KBM-7 (cell line): ENCODE results near the gene GPC6.
A peak's percentile ranks its signal among the peaks of the same experiment; 100 is the strongest.
"Not testable (repeated sequence)": the region's sequence is repeated elsewhere in the genome, so short reads cannot be mapped to it uniquely, and the experiment has no call there.

ENCODE experiments used
- DNase-seq: peaks from one replicate; pipeline ENCODE4 v3.0.0-alpha.2; 2015
- in situ Hi-C: fragments of 300-500 bp; cut with MboI; formaldehyde crosslinking; loops from 2 replicates; pipeline ENCODE4 v1.14.3; 2020; ENCODE audit warnings: low sequenced_read_pairs, low pct_unique_long_range_greater_than_20kb, mixed read lengths

The GPC6 gene

DNA sequence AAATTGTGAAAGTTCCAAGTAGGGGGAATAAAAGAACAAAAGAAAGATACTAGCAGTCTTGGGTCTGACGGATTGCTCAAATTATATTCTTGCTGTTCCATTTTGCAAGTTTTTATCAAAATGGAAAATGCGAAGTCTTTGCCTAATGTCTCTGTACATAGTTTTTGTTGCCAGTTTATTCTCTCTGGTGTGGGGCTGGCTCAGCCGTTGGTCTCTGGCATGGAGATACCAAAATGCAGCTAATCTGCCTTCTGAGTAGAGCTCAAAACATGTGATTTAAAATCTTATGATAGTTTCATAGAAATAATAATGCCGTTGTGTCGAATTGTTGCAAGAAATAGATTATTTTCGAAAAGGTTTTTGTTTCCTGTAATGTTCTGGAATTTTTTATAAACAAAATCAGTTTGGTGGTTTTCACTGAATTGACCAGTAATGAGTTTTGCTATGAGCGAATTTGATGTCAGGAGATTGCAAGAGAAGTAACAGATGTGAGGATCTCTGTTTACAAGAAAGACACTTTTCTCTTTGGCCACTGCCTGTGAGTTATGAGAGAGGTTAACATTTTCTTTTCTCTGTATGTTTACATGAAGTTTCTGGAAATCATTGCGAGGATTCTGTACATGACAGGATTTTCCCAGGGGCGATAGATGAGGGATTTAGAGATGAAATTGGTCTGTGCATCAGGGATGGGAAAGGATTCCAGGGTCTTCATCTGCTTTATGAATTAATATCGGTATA lies 1105.9 kb downstream of the GPC6 start:
- in situ Hi-C loops: no loop called here
- DNase-seq: no peak

DNA sequence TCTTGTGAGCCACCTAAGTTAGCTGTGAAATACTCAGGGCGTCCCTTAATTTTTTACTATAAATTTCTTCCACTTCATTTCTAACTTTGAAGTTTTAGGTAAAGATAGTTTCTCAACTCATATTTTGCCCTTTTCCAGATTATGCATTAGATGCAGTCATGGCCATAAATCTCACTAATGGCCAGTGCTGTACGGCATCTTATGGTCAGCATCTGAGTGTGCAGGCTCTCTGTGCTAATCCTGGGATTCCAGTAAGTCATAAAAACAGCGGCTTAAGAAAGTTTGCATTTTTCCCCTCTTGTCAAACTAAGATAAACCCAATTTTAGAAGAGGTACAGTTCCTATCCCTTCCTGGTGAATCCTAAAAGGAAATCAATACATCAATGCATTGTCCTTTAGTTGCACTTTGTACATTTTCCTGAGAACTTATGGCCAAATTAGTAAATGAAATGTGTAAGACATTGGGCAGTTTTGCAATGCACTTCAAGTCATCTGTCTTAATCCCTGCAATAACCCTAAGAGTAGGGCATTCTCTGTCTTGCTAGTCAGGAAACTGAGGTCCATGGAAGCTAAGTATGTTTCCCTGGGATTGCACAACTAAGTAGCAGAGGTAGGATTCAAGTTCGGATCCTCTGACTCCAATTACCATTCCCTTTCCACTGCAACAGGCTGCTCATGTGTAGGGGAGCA lies 1106.7 kb downstream of the GPC6 start:
- DNase-seq: no peak
- in situ Hi-C loops: no loop called here

DNA sequence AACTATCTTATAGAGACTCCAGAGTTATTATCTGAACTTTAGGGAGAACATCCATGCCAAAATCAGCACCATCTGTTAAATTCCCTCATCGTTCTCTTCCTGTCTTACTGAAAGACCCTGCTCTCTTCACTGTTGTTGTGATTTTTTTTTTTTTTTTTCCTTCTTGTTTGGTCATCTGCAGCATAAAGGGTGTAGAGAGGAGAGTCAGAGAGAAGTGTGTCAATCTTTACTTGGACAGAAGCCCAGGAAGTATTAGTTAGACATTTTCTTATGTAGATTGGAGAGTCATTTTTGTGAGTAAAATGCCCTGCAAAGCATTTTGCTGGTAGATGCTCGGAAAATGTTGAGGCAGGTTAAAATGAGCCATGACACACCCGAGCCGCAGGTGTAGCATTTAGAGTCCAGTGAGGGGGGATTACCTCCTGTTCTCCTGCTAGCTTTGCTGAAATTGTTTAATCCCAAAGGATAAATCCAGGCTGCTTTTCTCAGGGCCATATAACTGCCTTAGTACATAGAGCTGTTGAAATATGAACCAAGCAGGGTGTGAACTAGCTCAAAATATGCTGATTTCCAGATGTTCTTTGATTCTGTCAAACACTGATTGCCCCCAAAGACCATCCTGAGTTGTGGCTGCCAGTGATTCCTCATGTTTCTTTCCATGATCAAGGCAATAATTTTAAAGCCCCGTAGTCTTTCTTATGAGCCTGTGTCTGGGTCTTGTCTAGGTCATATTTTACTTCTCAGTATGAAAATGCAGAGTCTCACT lies 1109.3 kb downstream of the GPC6 start:
- in situ Hi-C loops: no loop called here
- no peak for DNase-seq

DNA sequence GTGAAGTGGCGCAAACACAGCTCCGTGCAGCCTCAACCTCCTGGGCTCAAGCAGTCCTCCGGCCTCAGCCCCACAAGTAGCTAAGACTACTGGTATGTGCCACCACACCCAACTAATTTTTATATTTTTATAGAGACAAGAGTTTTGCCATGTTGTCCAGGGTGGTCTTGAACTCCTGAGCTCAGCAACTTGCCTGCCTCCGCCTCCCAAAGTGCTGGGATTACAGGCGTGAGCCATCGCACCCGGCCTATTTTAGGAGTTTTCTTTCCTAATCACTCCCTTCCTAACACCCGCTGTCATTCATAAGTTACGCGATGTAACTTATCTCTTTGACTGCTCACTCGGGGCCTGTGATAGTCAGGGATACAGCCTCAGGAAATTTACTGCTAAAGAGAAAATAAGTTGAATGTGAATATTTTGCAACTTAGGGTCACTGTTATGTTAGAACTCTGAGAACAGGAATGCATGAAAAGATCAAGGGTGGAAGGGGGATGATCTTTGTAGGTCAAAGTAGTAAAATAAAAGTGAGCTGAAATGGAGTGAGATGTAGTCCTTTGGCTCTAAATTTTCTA lies 1112.6 kb downstream of the GPC6 start:
- DNase-seq: no peak
- in situ Hi-C loops: no loop called here

DNA sequence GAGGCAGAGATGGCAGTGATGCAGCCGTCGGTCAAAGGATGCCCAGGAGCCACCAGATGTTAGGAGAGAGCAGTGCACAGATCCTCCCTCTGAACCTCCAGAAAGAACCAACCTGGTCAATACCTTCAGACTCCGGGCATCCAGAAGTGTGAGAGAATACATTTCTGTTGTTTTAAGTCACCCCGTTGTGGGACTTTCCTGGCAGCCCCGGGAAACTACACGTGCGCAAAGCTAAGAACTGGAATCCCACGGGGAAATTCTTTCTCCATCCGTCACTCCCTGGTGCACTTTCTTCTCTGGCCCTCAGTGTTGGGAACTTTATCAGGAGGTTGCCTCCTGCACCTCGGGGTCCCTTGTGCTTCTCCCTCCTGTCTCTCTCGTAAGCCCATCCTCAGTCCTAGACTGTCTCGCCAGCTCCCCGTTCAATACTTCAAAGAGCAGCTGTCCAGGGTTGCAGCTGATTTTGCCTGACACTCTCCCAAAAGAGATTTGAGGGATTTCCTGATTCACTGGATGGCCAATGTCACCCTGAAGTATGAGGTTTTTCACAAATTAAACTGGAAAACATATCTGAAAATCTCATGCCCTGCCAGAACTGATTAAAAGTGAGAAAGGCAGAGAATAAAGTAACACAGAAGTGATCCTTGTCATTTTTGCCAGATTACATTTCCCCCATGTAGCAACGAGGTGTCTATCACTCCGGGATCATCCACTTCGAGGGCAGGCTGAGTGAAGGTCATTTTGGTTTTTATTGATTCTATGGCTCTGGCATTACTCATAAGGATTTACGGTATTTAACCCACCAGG lies 1116.0 kb downstream of the GPC6 start:
- in situ Hi-C loops: no loop called here
- no peak for DNase-seq

DNA sequence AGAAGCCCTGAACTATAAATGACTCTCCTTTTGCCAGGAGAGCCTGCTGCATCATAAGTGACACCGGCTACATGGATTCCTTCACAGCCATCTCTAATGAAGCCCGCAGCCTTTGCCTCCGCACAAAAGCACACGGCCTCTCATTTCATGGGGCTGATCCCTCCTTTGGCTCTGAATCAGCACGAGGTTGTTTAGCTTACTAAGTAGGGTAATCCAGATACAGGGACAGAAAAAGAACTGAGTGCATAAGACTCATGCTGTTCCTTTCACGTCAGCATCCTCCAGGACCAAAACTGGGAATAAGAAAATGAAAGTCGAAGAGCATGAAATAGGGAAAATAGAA lies 1116.6 kb downstream of the GPC6 start:
- DNase-seq: no peak
- in situ Hi-C loops: no loop called here

DNA sequence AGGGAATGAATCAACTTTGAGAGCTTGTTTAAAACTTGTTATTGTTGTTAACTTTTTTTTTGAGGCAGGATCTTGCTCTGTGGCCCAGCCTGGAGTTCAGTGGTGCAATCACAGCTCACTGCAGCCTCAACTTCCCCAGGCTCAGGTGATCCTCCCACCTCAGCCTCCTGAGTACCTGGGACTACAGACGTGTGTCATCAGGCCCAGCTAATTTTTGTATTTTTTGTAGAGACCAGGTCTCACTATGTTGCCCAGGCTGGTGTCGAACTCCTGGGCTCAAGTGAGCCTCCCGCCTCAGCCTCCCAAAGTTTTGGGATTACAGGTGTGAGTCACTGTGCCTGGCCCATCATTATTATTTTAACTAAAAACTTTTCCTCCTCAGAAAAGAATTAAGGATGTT lies 1117.1 kb downstream of the GPC6 start:
- DNase-seq, in situ Hi-C loops: not testable (repeated sequence)

DNA sequence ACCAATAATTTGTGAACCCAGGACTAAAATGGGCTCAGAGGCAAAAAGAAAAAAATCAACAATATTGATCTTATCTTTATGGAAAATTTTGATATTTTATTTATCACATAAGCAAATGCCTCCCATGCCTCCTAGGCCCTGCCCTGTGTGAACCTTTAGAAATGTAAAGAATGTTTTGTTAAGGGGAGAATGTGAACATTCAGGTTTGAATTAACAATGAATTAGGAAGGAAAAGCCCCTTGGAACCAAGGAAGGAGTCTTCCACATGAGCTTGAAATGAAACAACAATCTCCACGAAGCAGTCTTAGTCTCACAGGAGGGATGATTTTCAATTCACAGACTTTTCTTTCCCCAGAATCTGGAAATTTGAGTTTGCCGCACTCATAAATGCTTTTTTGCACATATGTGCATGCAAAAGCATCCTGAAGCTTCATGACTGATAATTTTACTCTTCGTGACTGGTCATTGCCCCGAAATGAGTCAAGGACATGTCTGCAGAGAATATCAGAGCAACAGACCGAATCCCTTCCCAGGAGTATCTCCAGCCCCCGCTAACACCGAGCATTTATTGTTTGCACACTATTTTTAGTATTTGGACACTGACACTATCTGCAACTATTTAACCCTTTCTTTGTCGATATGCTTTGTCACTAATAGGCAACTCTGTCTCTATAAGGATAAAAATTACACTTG lies 1117.7 kb downstream of the GPC6 start:
- DNase-seq: no peak
- in situ Hi-C loops: no loop called here

DNA sequence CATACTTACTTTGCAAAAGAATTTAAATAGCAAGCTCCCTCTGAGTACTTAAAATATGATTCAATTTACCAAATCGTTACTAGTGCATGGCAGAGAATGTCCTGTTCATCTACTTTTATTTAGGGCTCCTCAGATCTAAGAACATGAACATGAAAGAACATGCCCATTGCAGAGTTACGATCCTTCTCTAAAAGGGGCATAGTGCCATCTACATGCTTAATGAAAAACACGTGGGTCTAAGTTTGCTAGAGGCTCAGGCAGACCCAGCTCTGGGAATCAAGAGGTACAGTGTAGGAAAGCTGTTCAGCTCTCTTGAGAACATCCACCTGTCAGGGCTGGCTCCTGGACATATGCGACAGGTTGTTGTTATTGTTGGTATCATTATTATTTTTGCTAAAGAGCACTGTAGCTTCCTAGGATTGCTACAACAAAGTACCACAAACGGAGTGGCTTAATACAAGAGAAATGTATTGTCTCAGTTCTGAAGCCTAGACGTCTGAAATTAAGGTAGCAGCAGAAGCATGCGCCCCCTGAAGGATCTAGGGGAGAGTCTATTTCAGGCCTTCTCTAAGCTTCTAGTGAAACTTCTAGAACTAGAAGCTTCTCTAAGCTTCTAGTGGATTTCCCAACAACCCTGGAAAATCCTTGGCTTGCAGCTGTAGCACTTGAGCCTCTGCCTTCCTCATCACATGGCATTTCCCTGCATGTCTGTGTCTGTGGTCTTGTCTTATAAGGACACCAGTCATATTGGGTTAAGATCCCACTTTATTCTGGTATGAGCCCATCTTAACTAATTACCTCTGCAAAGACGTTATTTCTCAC lies 1119.0 kb downstream of the GPC6 start:
- DNase-seq: peak; percentile 46
- in situ Hi-C loops: no loop called here

DNA sequence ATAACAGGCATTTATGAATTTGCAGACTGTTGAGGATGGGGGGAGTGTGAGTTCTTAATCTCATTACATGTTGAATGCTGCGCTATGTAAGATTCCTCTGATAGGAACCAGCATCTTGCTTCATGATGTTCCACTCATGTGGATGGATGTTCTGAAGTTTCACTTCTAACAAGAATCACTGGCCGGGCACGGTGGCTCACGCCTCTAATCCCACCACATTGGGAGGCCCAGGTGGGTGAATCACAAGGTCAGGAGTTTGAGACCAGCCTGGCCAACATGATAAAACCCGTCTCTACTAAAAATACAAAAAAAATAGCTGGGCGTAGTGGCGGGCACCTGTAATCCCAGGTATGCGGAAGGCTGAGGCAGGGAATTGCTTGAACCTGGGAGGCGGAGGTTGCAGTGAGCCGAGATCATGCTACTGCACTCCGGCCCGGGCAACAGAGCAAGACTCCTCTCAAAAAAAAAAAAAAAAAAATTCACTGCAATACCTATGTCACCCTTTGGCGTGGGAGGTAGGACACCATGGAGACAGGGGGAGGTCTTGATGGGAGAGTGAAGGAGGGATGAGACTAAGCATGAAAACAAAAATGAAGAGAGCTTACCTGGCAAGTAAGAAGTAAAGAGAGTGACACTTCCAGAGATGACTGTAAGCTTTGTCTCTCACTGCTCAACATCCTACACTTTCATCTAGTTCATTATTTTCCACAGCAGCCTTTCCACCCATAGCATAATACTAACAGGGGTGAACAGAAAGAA lies 1119.8 kb downstream of the GPC6 start:
- no peak for DNase-seq
- in situ Hi-C loops: no loop called here

DNA sequence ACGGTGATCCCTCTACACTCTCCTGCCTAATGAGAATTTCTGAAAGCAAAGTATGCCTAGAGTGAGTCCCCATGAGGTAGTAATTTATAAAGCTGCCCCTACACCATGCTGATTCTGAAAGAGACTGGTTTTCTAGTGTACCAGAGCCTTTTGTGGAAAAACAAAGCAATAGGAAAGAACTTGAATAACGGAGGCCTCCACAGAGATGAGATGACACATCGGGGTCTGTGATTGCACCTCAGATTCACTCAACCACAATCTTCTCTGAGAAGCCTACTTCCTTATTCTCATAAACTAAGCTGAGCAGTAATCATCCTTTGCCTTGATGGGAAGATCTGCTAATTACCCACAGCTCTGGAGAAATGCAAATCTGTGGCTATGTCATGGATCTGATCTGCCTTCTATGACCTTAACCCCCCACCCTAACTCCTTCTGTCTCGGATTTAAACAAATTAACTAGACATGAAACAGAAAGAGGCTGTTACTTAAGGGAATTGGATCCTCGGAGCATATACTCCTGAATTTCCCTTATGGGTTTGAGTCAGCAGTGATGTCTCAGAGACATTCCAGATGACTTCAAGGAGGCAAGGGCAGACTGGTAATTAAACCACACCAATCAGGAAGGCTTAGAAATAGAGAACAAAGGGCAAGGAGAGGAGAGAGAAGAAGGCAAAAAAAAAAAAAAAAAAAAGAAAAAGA lies 1124.8 kb downstream of the GPC6 start:
- in situ Hi-C loops: no loop called here
- DNase-seq: peak; percentile 57

DNA sequence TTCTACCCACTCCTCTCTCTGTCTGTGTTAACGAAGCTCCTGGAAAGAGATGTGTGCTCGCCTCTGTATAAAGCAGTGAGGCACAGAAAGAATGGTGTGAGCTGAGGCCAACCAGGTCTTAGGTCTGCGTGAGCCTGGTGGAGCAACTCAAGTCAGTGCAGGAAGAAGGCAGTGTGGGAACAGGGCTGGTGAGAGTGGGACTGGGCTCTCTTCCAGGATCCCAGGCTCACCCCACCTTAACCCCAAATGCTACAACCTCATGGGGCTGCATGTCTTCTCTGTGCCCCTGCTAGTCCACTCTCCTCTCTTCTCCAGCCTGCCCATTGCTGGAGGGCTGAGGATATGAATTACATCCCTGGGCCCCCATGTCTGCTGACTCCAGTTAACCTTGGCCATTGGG lies 1125.5 kb downstream of the GPC6 start:
- in situ Hi-C loops: no loop called here
- no peak for DNase-seq

DNA sequence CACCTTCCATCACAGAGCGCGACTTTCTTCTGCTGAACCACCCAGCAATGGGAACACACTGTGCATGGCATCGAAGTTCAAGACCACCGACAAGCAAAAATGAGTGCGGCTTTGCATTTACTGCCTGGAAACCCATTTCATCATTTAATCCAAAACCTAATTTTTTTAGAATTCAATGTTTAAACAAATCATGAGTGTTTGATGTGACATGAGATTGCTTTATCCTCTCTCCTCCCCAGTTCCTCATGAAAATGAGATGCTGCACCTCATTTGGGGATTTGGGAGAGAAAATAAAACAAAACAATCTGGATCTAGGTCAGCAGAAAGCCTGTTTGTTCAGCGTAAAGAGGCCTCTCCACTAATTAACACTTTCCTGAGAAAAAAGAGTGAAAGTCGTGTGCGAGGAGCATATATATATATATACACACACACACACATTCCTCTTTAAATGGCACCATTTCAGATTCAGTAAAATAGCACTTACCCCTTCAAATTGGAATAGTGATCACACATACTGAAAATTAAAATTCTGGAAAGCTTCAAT lies 1126.6 kb downstream of the GPC6 start:
- no peak for DNase-seq
- in situ Hi-C loops: no loop called here

DNA sequence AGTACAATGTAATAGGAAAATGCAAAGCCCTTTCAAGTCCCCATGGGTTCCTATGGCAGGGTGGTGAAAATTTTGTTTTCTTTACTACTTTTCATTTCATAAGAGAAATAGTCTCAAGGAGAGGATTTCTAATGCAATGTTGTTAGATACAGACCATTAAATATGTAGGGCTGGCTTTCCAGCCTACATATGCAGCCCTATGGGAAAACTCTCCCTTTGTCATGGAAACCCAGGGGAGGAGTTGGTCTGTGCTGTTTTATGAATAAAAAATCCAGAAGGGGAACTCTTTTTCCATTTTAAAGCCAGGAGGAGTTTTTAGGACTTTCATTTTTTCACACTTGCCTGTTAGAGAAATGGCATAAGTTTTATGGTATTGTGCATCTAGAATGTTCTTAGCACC lies 1133.3 kb downstream of the GPC6 start:
- in situ Hi-C loops: no loop called here
- no peak for DNase-seq

DNA sequence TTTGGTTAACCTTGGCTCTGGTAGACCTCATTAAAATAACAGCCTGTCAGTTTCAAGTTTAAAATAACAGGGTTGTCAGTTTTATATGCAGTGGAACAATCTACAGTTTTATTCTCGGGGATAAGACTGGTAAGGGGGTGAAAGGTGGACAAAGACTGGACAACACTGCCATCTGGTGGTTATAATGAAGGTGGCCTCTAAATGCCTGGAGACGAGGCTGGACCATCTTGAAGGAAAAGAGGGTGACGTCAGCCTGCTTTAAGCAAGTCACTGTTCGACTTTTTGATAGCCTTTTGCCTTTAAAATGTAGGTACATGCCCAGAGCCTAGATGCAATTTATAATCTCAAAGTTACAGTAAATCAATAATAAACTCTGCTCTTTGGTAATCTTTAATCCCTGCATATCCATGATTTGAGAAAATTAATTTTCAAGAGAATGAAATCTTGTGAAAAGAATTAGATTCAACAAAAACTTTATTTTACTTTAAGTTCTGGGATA lies 1135.9 kb downstream of the GPC6 start:
- DNase-seq: peak; percentile 95
- in situ Hi-C loops: no loop called here

DNA sequence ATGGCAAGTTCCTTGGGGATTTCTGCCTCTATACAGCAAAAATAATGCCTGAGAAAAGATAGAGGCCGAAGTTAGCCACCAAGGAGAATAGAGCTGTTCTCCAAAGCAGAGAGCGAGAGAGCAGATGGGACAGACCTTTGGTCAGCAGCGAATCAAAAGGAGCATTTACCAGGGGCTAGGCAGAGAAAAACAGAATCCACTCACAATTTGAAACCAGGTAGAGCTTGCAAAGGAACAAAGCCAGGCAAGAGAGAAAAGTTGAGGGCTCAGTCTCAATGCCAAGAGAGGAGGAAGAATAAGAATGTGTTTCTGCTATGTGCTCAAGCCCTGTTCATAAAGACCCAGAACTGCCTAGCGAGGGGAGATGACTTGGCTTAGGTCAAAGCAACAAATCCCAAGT lies 1140.1 kb downstream of the GPC6 start:
- in situ Hi-C loops: no loop called here
- no peak for DNase-seq
